Neutrophil (primary cell): ENCODE data around the gene TUBB1.

Experiments
- H3K27ac ChIP-seq: fragments of 200-600 bp; sonication (generic); 2 replicates; pipeline ENCODE4 v1.5.1; 2016; ENCODE audit warnings: mild to moderate bottlenecking, moderate library complexity
- H3K27me3 ChIP-seq: fragments of 200-600 bp; sonication (generic); 2 replicates; pipeline ENCODE4 v1.6.0; 2016; ENCODE audit warnings: mild to moderate bottlenecking
- H3K36me3 ChIP-seq: fragments of 200-600 bp; sonication (generic); 2 replicates; pipeline ENCODE4 v1.5.1; 2017
- H3K4me1 ChIP-seq, 2 experiments: fragments of 200-600 bp in 1 of 2; sonication (generic) in 1 of 2; 1 replicate in 1 of 2; 2 replicates in 1 of 2; pipeline versions ENCODE4 v1.5.1 to v1.6.1; 2013 to 2016; ENCODE audit warnings: low read depth in 1 of 2, low read length in 1 of 2, mild to moderate bottlenecking in 1 of 2, moderate library complexity in 1 of 2; ENCODE audit not compliant: control insufficient read depth in 1 of 2, insufficient read depth in 1 of 2
- H3K4me3 ChIP-seq, 2 experiments: fragments of 200-600 bp in 1 of 2; sonication (generic) in 1 of 2; 1 replicate in 1 of 2; 2 replicates in 1 of 2; pipeline ENCODE4 v1.5.1; 2013 to 2016; ENCODE audit warnings: low read depth in 1 of 2, low read length in 1 of 2, mild to moderate bottlenecking in 1 of 2, moderate library complexity in 1 of 2
- H3K9me3 ChIP-seq: fragments of 200-600 bp; sonication (generic); 2 replicates; pipeline ENCODE4 v1.5.1; 2016
- CTCF ChIP-seq: fragments of 200-600 bp; sonication (generic); IDR thresholded peaks from 2 replicates; pipeline ENCODE4 v1.5.1; 2016; ENCODE audit warnings: antibody characterized with exemption

Gene TUBB1

GRCh38 chr20:59013031-59013951, 5.9 kb upstream of the TUBB1 start:
- Histone ChIP-seq H3K9me3 (no peaks in the 10 kb centered on the region), H3K27ac (no peak overlapping the region), H3K4me3 (no peak overlapping the region), H3K27me3 (peaks cover 24% of the 10 kb centered on the region), H3K4me1 (peaks cover 14% of the 10 kb centered on the region in 2 experiments), H3K36me3 (no peaks in the 10 kb centered on the region)
- TF ChIP-seq CTCF: no peak

- Histone ChIP-seq H3K9me3 (no peaks in the 10 kb centered on the region), H3K36me3 (no peaks in the 10 kb centered on the region), H3K27ac (no peak overlapping the region), H3K4me1 (peaks cover 9% of the 10 kb centered on the region in 2 experiments), H3K4me3 (no peak overlapping the region), H3K27me3 (peaks cover 24% of the 10 kb centered on the region)
- TF ChIP-seq CTCF: no peak
Measured at GRCh38 chr20:59013959-59014608, 5.1 kb upstream of the TUBB1 start.

- Histone ChIP-seq H3K9me3 (no peaks in the 10 kb centered on the region), H3K4me1 (peaks cover 9% of the 10 kb centered on the region in 2 experiments), H3K36me3 (no peaks in the 10 kb centered on the region), H3K27me3 (peaks cover 24% of the 10 kb centered on the region), H3K4me3 (no peak overlapping the region), H3K27ac (no peak overlapping the region)
- TF ChIP-seq CTCF: no peak
Measured at GRCh38 chr20:59014680-59015389, 4.4 kb upstream of the TUBB1 start.

- no peaks in the 10 kb centered on the region for H3K36me3 ChIP-seq
Measured at GRCh38 chr20:59015411-59015810, 3.8 kb upstream of the TUBB1 start.

More at GRCh38 chr20:59015411-59015810, 3.8 kb upstream of the TUBB1 start:
- H3K4me3 ChIP-seq: no peak overlapping the region
- no peak overlapping the region for H3K27ac ChIP-seq
- H3K4me1 ChIP-seq: peaks cover 9% of the 10 kb centered on the region in 2 experiments
- peaks cover 24% of the 10 kb centered on the region for H3K27me3 ChIP-seq
- H3K9me3 ChIP-seq: no peaks in the 10 kb centered on the region
- no peak for TF ChIP-seq CTCF
